Retinal pigment epithelial cell (primary cell): ENCODE results near the gene C1QC.

Experiments used
- DNase-seq: peaks from one replicate; pipeline ENCODE4 v3.0.0-alpha.2; 2010; ENCODE audit warnings: low read depth
- H3K4me3 ChIP-seq: 2 replicates; pipeline ENCODE4 v1.5.1; 2011; ENCODE audit warnings: mild to moderate bottlenecking, low read length, control low read depth, moderate library complexity
- CTCF ChIP-seq: conservative IDR thresholded peaks from 2 replicates; pipeline ENCODE4 v1.5.1; 2011; ENCODE audit warnings: low read depth, low read length, control low read depth, inconsistent platforms

C1QC gene

GRCh38 chr1:22688466-22688865 lies 45.0 kb downstream of the C1QC start:
- no peak overlapping the region for H3K4me3 ChIP-seq
- no peak for TF ChIP-seq CTCF
- no peak for DNase-seq

- no peak for TF ChIP-seq CTCF
- no peak overlapping the region for H3K4me3 ChIP-seq
- no peak for DNase-seq
These were observed 46.1 kb downstream of the C1QC start for GRCh38 chr1:22689505-22689904.

GRCh38 chr1:22691031-22691753 lies 47.8 kb downstream of the C1QC start:
- no peak for TF ChIP-seq CTCF

GRCh38 chr1:22694172-22694571 lies 50.7 kb downstream of the C1QC start:
- DNase-seq = no peak
- H3K4me3 ChIP-seq = no peak overlapping the region
- no peak for TF ChIP-seq CTCF

More at GRCh38 chr1:22691031-22691753, 47.8 kb downstream of the C1QC start:
- no peak for DNase-seq
- no peak overlapping the region for H3K4me3 ChIP-seq

- TF ChIP-seq CTCF = no peak
- no peak for DNase-seq
- no peak overlapping the region for H3K4me3 ChIP-seq
These were observed 53.2 kb downstream of the C1QC start for GRCh38 chr1:22696610-22697009.
